CD14-positive monocyte (primary cell): ENCODE results near the gene CAB39L. TPM values are rescaled to one million over a fixed set of nuclear protein-coding genes. Genes with fewer than 3 reads are reported as not detected.

Experiments
- DNase-seq, 3 donors: peaks; one replicate each; pipeline ENCODE4 v3.0.0-alpha.2; 2011 to 2022
- H2AFZ ChIP-seq: 2 replicates; pipeline ENCODE4 v1.6.0; 2012; ENCODE audit warnings: mild to moderate bottlenecking, low read depth, low read length, inconsistent platforms; ENCODE audit not compliant: insufficient read depth, poor library complexity, severe bottlenecking
- H3K27ac ChIP-seq, 2 donors: 1 replicate in 1 of 2; 2 replicates in 1 of 2; pipeline ENCODE4 v1.5.1; 2012 to 2013; ENCODE audit warnings: low read length in 2 of 2, control low read depth in 1 of 2, inconsistent platforms in 1 of 2, low read depth in 1 of 2, mild to moderate bottlenecking in 1 of 2
- H3K27me3 ChIP-seq, 2 donors: one replicate each; pipeline versions ENCODE4 v1.6.0 to v1.6.1; 2011 to 2013; ENCODE audit warnings: low read length in 2 of 2; ENCODE audit not compliant: control insufficient read depth in 2 of 2, insufficient read depth in 2 of 2
- H3K36me3 ChIP-seq, 2 donors: replicated peaks in 1 of 2; 1 replicate in 1 of 2; 2 replicates in 1 of 2; pipeline versions ENCODE4 v1.5.1 to v1.6.1; 2012 to 2013; ENCODE audit warnings: low read length in 2 of 2, control low read depth in 1 of 2, inconsistent platforms in 1 of 2, mild to moderate bottlenecking in 1 of 2; ENCODE audit not compliant: insufficient read depth in 2 of 2, control insufficient read depth in 1 of 2
- H3K4me1 ChIP-seq, 2 donors: 1 replicate in 1 of 2; 2 replicates in 1 of 2; pipeline versions ENCODE4 v1.5.1 to v1.6.1; 2012 to 2013; ENCODE audit warnings: low read length in 2 of 2, control low read depth in 1 of 2, inconsistent platforms in 1 of 2, mild to moderate bottlenecking in 1 of 2, moderate library complexity in 1 of 2; ENCODE audit not compliant: insufficient read depth in 2 of 2, control insufficient read depth in 1 of 2
- H3K4me2 ChIP-seq: replicated peaks from 2 replicates; pipeline ENCODE3; 2012; ENCODE audit warnings: low read length, moderate library complexity, mild to moderate bottlenecking; ENCODE audit not compliant: poor library complexity, severe bottlenecking; ENCODE audit errors: extremely low read depth
- H3K4me3 ChIP-seq, 3 experiments: fragments of 200-600 bp in 1 of 3; sonication (generic) in 1 of 3; replicated peaks in 1 of 3; 1 replicate in 2 of 3; 2 replicates in 1 of 3; pipeline ENCODE4 v1.5.1; 2011 to 2013; ENCODE audit warnings: low read length in 3 of 3, mild to moderate bottlenecking in 3 of 3, control low read depth in 2 of 3, low read depth in 2 of 3, inconsistent platforms in 1 of 3, moderate library complexity in 1 of 3
- H3K79me2 ChIP-seq: 2 replicates; pipeline ENCODE4 v1.6.0; 2012; ENCODE audit warnings: mild to moderate bottlenecking, control low read depth, inconsistent platforms, low read length, moderate library complexity; ENCODE audit not compliant: insufficient read depth
- H3K9ac ChIP-seq: 2 replicates; pipeline ENCODE4 v1.6.0; 2017; ENCODE audit warnings: low read length, mild to moderate bottlenecking; ENCODE audit not compliant: insufficient read depth, poor library complexity, severe bottlenecking
- H3K9me3 ChIP-seq, 2 donors: replicated peaks in 1 of 2; 1 replicate in 1 of 2; 2 replicates in 1 of 2; pipeline versions ENCODE4 v1.5.1 to v1.6.1; 2012 to 2013; ENCODE audit warnings: low read length in 2 of 2, control low read depth in 1 of 2; ENCODE audit not compliant: control insufficient read depth in 1 of 2, insufficient read depth in 1 of 2
- H4K20me1 ChIP-seq: 2 replicates; pipeline ENCODE4 v1.6.0; 2012; ENCODE audit warnings: mild to moderate bottlenecking, low read length, control low read depth, moderate library complexity; ENCODE audit not compliant: insufficient read depth
- H3K27ac Mint-ChIP-seq, 7 donors: one replicate each; pipeline ENCODE4 v1.8.0; 2020; ENCODE audit warnings: mild to moderate bottlenecking in 7 of 7, mixed read lengths in 7 of 7, moderate library complexity in 6 of 7, inconsistent platforms in 2 of 7
- H3K27me3 Mint-ChIP-seq, 3 donors: one replicate each; pipeline ENCODE4 v1.8.0; 2021 to 2022; ENCODE audit warnings: low read depth in 3 of 3, mild to moderate bottlenecking in 3 of 3, mixed read lengths in 3 of 3, moderate library complexity in 3 of 3, inconsistent platforms in 1 of 3
- H3K36me3 Mint-ChIP-seq, 2 donors: one replicate each; pipeline ENCODE4 v1.8.0; 2020; ENCODE audit warnings: mixed read lengths in 2 of 2, inconsistent platforms in 1 of 2, mild to moderate bottlenecking in 1 of 2
- H3K4me1 Mint-ChIP-seq: one replicate; pipeline ENCODE4 v1.8.0; 2020; ENCODE audit warnings: mild to moderate bottlenecking, mixed read lengths
- H3K4me3 Mint-ChIP-seq, 2 donors: one replicate each; pipeline ENCODE4 v1.8.0; 2020; ENCODE audit warnings: mild to moderate bottlenecking in 2 of 2, mixed read lengths in 2 of 2, moderate library complexity in 1 of 2
- H3K9me3 Mint-ChIP-seq, 7 donors: one replicate each; pipeline ENCODE4 v1.8.0; 2020 to 2022; ENCODE audit warnings: mixed read lengths in 7 of 7, mild to moderate bottlenecking in 6 of 7, moderate library complexity in 6 of 7, inconsistent platforms in 2 of 7
- WGBS: methylation state at CpG from one replicate; pipeline ENCODE4 v1.1.5; 2013; ENCODE audit warnings: missing lambda C conversion rate; ENCODE audit not compliant: insufficient coverage; 5-methylcytosine and 5-hydroxymethylcytosine counted together
- intact Hi-C, 2 donors: fragments of 100-400 bp; cut with micrococcal nuclease; formaldehyde crosslinking; loops; one replicate each; pipeline versions ENCODE4 v1.15.0 to v1.15.1; 2023
- polyA plus RNA-seq, 3 donors: library from polyadenylated mRNA; depleted of rRNA in 1 of 3; unstranded in 2 of 3; stranded (reverse) in 1 of 3; fragments of 300-500 nt in 2 of 3; fragments of >200 nt in 1 of 3; fragmentation: Illumina TruSeq in 2 of 3; gene quantifications; 1 replicate in 2 of 3; 2 replicates in 1 of 3; pipeline ENCODE4 v1.2.3, GENCODE V29; 2012 to 2021
- TF ChIP-seq, protein P1 (sequence below): fragments of 200-600 bp; IDR thresholded peaks from one replicate; pipeline ENCODE4 v1.8.0; 2022; ENCODE audit warnings: antibody characterized with exemption, mild to moderate bottlenecking

The CAB39L gene
- polyA plus RNA-seq, 3 donors = 1.9 to 5.1 (median 2.7) TPM

DNA sequence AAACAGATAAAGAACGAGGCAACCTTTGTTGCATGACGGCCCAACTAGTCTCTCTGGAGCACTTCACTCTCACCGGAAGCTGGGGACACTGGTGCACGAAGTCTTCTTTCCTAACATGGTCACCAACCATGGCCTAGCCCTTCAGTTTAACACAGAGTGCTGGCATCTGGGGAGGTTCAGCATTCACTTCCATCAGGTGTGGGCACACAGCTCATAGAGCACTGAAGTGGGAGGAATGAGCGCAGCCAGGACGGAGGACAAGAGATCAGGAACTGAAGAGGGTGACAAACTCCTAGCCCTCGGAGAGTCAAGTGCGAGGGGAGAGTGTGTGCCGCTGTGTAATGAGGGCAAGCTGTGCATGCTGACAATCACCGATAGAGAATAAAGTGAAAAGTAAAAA lies 103.7 kb downstream of the CAB39L start:
- Histone ChIP-seq H2AFZ (no peak overlapping the region), H4K20me1 (no peaks in the 10 kb centered on the region), H3K4me2 (no peak overlapping the region), H3K27me3 (no peaks in the 10 kb centered on the region), H3K27ac (no peak overlapping the region), H3K9ac (no peak overlapping the region), H3K9me3 (no peaks in the 10 kb centered on the region), H3K4me3 (no peak overlapping the region), H3K36me3 (no peaks in the 10 kb centered on the region), H3K4me1 (no peaks in the 10 kb centered on the region), H3K79me2 (no peaks in the 10 kb centered on the region)
- Mint-ChIP-seq H3K4me3 (no peak overlapping the region), H3K27me3 (peaks cover 0 to 3% (median 0%) of the 10 kb centered on the region in 3 donors), H3K9me3 (peaks cover 0 to 2% (median 0%) of the 10 kb centered on the region in 7 donors), H3K27ac (no peak overlapping the region), H3K4me1 (no peaks in the 10 kb centered on the region), H3K36me3 (peaks cover 3 to 4% of the 10 kb centered on the region in 2 donors)
- intact Hi-C loops = no loop called here
- no peak for DNase-seq
- WGBS = 100% methylated on average over 4 of the region's 10 CpGs
- TF ChIP-seq, protein P1, sequence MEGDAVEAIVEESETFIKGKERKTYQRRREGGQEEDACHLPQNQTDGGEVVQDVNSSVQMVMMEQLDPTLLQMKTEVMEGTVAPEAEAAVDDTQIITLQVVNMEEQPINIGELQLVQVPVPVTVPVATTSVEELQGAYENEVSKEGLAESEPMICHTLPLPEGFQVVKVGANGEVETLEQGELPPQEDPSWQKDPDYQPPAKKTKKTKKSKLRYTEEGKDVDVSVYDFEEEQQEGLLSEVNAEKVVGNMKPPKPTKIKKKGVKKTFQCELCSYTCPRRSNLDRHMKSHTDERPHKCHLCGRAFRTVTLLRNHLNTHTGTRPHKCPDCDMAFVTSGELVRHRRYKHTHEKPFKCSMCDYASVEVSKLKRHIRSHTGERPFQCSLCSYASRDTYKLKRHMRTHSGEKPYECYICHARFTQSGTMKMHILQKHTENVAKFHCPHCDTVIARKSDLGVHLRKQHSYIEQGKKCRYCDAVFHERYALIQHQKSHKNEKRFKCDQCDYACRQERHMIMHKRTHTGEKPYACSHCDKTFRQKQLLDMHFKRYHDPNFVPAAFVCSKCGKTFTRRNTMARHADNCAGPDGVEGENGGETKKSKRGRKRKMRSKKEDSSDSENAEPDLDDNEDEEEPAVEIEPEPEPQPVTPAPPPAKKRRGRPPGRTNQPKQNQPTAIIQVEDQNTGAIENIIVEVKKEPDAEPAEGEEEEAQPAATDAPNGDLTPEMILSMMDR = no peak

DNA sequence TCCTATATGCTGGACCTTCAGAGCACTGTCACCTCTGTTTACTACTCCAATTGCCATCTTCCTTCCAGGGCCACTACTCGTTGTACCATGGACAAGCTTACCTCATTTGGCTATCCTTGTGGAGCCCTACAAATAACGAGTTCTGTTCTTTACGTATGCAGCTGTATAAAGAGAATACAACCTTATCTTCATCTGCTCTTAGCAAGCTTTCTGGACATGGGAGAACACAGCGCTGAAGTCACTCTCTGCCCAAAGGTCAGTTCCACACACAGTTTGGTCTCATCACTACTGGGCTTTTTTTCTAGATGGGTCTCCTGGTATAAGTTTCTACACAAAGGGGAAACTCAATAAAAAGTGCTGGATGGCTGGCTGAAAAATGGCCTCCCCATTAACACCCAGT lies 107.2 kb downstream of the CAB39L start:
- H3K27ac ChIP-seq = no peak overlapping the region
- no peaks in the 10 kb centered on the region for H3K79me2 ChIP-seq
- TF ChIP-seq, protein P1 = no peak
- no peaks in the 10 kb centered on the region for H4K20me1 ChIP-seq
- no peaks in the 10 kb centered on the region for H3K9me3 ChIP-seq
- H3K36me3 ChIP-seq = no peaks in the 10 kb centered on the region
- Mint-ChIP-seq H3K9me3 (peaks cover 0 to 2% (median 0%) of the 10 kb centered on the region in 7 donors), H3K4me3 (no peak overlapping the region), H3K36me3 (peaks cover 3 to 4% of the 10 kb centered on the region in 2 donors), H3K4me1 (no peaks in the 10 kb centered on the region), H3K27me3 (no peaks in the 10 kb centered on the region), H3K27ac (no peak overlapping the region)
- H3K4me3 ChIP-seq = no peak overlapping the region
- intact Hi-C loops = no loop called here
- no peaks in the 10 kb centered on the region for H3K27me3 ChIP-seq
- H2AFZ ChIP-seq = no peak overlapping the region
- 75% methylated on average over 1 of the region's 4 CpGs for WGBS
- H3K4me2 ChIP-seq = no peak overlapping the region
- no peak for DNase-seq
- H3K4me1 ChIP-seq = no peaks in the 10 kb centered on the region
- H3K9ac ChIP-seq = no peak overlapping the region
